GM18517 (cell line): ENCODE measurements around the gene GPC6.
A peak's percentile ranks its signal among the peaks of the same experiment; 100 is the strongest.

Experiments used
- ATAC-seq: cut with Tn5 transposase; IDR thresholded peaks from one replicate; pipeline ENCODE4 v1.9.1; 2021; ENCODE audit warnings: mild to moderate bottlenecking, moderate library complexity; ENCODE audit not compliant: unreplicated experiment

Gene GPC6

DNA sequence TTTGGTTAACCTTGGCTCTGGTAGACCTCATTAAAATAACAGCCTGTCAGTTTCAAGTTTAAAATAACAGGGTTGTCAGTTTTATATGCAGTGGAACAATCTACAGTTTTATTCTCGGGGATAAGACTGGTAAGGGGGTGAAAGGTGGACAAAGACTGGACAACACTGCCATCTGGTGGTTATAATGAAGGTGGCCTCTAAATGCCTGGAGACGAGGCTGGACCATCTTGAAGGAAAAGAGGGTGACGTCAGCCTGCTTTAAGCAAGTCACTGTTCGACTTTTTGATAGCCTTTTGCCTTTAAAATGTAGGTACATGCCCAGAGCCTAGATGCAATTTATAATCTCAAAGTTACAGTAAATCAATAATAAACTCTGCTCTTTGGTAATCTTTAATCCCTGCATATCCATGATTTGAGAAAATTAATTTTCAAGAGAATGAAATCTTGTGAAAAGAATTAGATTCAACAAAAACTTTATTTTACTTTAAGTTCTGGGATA, 1135.9 kb downstream of the GPC6 start:
- ATAC-seq: peak; percentile 98

- no peak for ATAC-seq
Measured at GRCh38 chr13:94366677-94367076, 1140.1 kb downstream of the GPC6 start.

GRCh38 chr13:94369972-94370436, 1143.4 kb downstream of the GPC6 start:
- ATAC-seq: no peak

GRCh38 chr13:94371855-94372254, 1145.2 kb downstream of the GPC6 start:
- ATAC-seq: no peak

GRCh38 chr13:94382517-94382916, 1155.9 kb downstream of the GPC6 start:
- no peak for ATAC-seq

- no peak for ATAC-seq
Measured at GRCh38 chr13:94382960-94383359, 1156.4 kb downstream of the GPC6 start.

DNA sequence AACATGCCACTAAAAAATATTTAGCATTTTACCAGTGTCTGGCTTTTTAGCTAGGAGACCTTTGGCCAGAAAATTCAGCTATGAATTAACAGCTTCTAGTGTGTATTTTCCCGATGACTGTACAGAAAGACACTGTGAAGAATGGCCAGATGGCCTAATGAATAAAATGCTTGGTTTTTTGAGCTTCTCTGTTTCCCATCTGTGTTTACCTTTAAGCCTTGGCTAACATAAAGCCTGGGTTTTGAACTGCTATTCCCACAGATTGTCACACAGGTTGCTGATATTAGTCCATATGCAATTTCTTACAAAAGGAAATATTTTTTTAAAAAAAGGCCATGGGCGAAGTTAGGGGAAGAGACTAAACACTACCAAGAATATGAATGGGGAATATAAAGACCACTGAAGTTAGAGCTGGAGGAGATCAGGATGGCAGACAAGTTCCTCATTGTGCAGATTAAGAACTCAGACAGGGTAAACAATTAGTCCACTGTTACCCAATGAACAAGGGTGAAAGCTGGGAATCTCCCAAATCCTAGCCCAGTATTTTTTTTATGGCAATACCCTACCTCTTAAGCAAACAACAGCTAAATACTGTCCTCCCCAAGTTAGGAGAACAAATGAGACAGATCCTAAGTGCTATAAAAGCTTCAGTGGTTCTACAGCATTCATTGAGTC, 1157.8 kb downstream of the GPC6 start:
- ATAC-seq: no peak

GRCh38 chr13:94387047-94387446, 1160.4 kb downstream of the GPC6 start:
- no peak for ATAC-seq

- ATAC-seq: no peak
Measured at GRCh38 chr13:94389604-94390351, 1163.2 kb downstream of the GPC6 start.

DNA sequence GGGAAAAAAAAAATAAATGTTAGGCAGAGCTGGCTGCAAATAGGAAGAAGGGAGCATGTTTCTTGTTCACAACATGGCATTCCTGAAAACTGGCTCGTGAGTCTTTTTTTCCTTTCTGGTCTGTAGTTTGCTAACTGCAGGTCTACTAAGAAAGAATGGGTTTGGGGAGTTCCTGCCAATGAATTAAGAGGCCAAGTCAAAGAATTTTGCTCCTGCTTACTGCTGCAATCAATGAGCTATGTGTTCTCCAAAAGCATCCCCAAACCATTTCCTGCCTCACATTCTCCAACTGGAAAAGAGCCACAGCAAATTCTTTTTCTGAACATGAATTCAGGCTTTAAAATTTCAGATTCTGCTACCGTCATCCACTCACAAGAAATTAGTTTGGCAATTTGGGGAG, 1164.3 kb downstream of the GPC6 start:
- no peak for ATAC-seq

- ATAC-seq: no peak
Measured at GRCh38 chr13:94394723-94395122, 1168.1 kb downstream of the GPC6 start.

GRCh38 chr13:94395860-94396259, 1169.3 kb downstream of the GPC6 start:
- ATAC-seq: no peak

DNA sequence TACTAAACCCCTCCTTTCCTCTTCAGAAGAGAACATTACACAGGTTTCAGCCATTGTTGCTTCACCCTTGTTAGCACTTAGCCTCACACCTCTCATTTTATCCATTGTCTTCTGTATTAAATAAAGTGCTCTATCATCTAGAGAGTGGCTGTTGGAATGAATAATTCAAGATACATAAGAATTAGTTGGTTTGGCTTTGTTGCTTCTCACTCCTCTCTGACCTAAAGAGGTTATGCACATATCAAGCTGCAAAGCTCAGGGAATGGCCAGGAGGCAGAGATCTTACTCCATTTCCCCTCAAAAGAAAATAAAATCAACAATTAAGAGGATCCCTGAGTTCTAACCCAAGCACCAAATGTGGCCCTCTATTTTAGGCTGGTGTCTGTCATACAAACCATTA, 1173.2 kb downstream of the GPC6 start:
- ATAC-seq: no peak

GRCh38 chr13:94400874-94401273, 1174.3 kb downstream of the GPC6 start:
- no peak for ATAC-seq

DNA sequence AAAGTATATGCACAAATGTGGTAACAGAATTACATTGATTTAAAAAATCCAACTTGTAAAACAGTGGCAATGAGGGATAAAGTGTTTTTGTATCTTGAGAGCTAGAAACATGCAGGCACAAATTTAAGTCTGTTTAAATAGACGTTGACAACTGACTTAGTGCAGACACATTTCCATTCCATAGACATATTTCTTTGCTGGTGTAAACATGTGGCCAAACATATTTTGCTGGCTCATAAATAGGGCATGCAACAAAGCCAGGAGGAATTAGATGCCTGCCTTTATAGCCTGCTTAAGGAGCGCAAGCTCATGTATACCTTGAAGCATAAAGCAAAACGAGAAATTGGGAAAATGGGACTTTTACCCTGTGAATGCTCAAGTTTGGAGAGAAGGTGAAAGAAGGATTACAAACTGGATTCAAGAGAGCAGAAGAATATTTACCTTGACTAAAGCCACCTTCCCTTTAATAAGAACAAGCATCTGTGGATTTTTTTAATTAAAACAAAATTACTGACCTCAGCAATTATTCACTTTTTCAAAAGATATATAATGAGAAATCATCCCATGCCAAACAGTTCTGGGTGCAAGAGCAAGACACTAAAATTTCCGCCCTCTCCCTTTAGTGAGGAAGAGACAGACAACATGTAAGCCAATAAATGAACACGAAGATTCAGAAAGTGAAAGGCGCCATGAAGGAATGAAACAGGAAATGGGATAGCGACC, 1181.9 kb downstream of the GPC6 start:
- ATAC-seq: no peak

- no peak for ATAC-seq
Measured at GRCh38 chr13:94411747-94412146, 1185.1 kb downstream of the GPC6 start.

DNA sequence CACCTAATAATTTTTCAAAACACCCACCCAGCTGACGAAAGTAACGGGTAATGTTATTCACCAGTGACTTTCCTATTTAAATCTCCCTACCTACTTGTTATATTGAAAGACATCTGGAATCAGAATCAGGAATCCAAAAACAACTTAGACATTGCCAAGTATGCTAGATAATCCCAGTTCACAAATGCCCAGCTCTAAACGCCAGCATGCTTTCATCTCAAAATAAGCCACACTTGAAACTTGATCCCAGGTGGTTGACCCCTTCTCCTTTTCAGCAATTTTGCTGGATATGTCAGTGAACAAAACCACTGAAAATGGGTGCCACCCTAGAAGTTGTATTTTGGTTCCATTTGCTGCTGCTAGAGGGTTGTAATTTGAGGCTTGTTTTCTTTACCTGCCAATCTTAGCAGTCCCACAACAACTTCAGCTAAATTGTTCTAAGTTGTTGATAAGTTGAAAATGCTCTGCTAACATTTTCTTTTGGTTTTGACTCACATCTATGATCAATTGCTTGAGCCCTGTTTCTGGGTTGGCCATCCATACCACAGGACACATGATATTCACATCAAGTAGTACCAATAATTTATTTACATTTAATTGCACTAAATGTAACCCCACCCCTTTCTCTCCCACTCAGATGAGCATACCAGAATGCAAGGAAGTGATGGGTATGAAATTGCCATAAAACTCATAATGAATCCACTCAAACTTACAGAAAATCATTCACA, 1186.4 kb downstream of the GPC6 start:
- no peak for ATAC-seq

DNA sequence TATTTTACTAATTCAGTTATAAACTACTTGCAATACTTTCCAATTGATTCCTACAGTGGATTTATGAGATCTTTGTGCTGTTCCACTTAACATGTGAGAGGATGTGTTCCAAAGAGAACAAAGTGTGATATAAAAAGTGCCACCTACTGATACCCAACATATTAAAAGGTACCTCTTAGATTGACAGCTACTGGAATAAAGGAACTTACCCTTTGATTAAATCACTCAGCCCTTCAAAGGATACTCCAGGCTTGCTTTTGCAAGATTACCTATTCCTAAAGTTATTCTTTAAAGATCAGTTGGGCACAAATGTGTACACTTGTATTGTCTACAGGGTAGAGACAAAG, 1187.0 kb downstream of the GPC6 start:
- no peak for ATAC-seq

DNA sequence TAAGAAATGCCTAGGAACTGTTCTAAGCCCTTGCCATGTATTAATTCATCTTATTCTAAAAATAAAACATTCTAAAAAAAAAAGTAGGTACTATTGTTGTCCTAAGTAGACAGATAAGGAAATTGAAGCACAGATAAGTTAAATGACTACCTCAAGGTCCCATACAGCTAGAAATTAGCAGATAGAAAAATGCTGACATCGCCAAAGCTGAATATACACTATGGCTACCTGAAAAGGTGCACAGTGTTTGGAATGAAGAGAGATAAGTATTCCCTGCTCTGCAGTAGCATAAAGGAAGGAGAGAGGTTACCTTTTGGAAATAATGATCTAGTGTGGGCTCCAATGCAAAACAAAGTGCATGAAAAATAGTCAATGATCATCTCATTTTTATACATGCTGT, 1187.5 kb downstream of the GPC6 start:
- ATAC-seq: no peak

- no peak for ATAC-seq
Measured at GRCh38 chr13:94414708-94415107, 1188.1 kb downstream of the GPC6 start.
